HEK293 (cell line): ENCODE measurements around the gene GMDS.

Source experiments
- CTCF ChIP-seq: fragments of 450-650 bp; formaldehyde crosslinking; IDR thresholded peaks from 2 replicates; pipeline ENCODE4 v1.5.1; 2016; ENCODE audit warnings: missing biosample characterization, missing genetic modification characterization
- PRDM10 ChIP-seq: fragments of 450-650 bp; formaldehyde crosslinking; IDR thresholded peaks from 2 replicates; pipeline ENCODE4 v1.5.1; 2016; ENCODE audit warnings: missing biosample characterization, missing genetic modification characterization
- PRDM2 ChIP-seq: fragments of 450-650 bp; formaldehyde crosslinking; IDR thresholded peaks from 2 replicates; pipeline ENCODE4 v1.5.1; 2016; ENCODE audit warnings: missing biosample characterization, missing genetic modification characterization, borderline replicate concordance
- ZNF18 ChIP-seq: fragments of 450-650 bp; formaldehyde crosslinking; IDR thresholded peaks from 2 replicates; pipeline ENCODE4 v1.5.1; 2016; ENCODE audit warnings: missing biosample characterization, missing genetic modification characterization
- ZNF184 ChIP-seq: fragments of 450-650 bp; IDR thresholded peaks from 2 replicates; pipeline ENCODE4 v1.5.1; 2018; ENCODE audit warnings: missing biosample characterization, mild to moderate bottlenecking, missing genetic modification characterization
- ZNF692 ChIP-seq: fragments of 450-650 bp; formaldehyde crosslinking; IDR thresholded peaks from 2 replicates; pipeline ENCODE4 v1.5.1; 2016; ENCODE audit warnings: missing biosample characterization, missing genetic modification characterization
- ZNF768 ChIP-seq: fragments of 450-650 bp; formaldehyde crosslinking; IDR thresholded peaks from 2 replicates; pipeline ENCODE4 v1.5.1; 2018; ENCODE audit warnings: missing biosample characterization, mild to moderate bottlenecking, missing genetic modification characterization

- no peak for TF ChIP-seq PRDM2 (tag by site-specific recombination)
- no peak for TF ChIP-seq PRDM10 (tag by site-specific recombination)
- TF ChIP-seq ZNF184: no peak
- TF ChIP-seq CTCF (tag by site-specific recombination): no peak
- no peak for TF ChIP-seq ZNF18
- no peak for TF ChIP-seq ZNF692 (tag by site-specific recombination)
- no peak for TF ChIP-seq ZNF768 (tag by site-specific recombination)
Observed at GRCh38 chr6:1605893-1606779, 639.3 kb downstream of the GMDS start.
